Measurements from ENCODE around the gene ENC1.
A peak's percentile ranks its signal among the peaks of the same experiment; 100 is the strongest.

Gene ENC1

GRCh38 chr5:74655206-74655605 lies 14.7 kb upstream of the ENC1 start:
- no peak for DNase-seq

- DNase-seq: no peak
Observed at GRCh38 chr5:74653991-74654390, 13.5 kb upstream of the ENC1 start.

GRCh38 chr5:74652576-74652975 lies 12.0 kb upstream of the ENC1 start:
- DNase-seq: no peak

- no peak for DNase-seq
Observed at GRCh38 chr5:74651710-74652109, 11.2 kb upstream of the ENC1 start.

- DNase-seq: no peak
Observed at GRCh38 chr5:74649421-74649973, 9.0 kb upstream of the ENC1 start.

- DNase-seq: peak in 4 of 6 experiments; percentile 1 to 69 (median 46)
Observed at GRCh38 chr5:74648835-74649293, 8.3 kb upstream of the ENC1 start.

GRCh38 chr5:74647096-74647495 lies 6.6 kb upstream of the ENC1 start:
- DNase-seq: no peak

GRCh38 chr5:74643111-74643562 lies 2.6 kb upstream of the ENC1 start:
- DNase-seq: no peak

- no peak for DNase-seq
Observed at GRCh38 chr5:74642543-74642863, 2.0 kb upstream of the ENC1 start.

GRCh38 chr5:74641735-74642542 lies 1.4 kb upstream of the ENC1 start:
- peak in 2 of 6 experiments; percentile 48 to 63 for DNase-seq

GRCh38 chr5:74640954-74641734 lies 616 bp upstream of the ENC1 start:
- peak in 4 of 6 experiments; percentile 12 to 68 (median 42) for DNase-seq

- peak in 3 of 6 experiments; percentile 4 to 62 (median 52) for DNase-seq
Observed at GRCh38 chr5:74639807-74640449, 600 bp downstream of the ENC1 start.

GRCh38 chr5:74638970-74639806 lies 1.3 kb downstream of the ENC1 start:
- peak in 2 of 6 experiments; percentile 21 to 35 for DNase-seq

- no peak for DNase-seq
Observed at GRCh38 chr5:74638544-74638969, 2.0 kb downstream of the ENC1 start.

- no peak for DNase-seq
Observed at GRCh38 chr5:74636552-74636951, 4.0 kb downstream of the ENC1 start.

GRCh38 chr5:74636149-74636548 lies 4.4 kb downstream of the ENC1 start:
- DNase-seq: no peak

- DNase-seq: no peak
Observed at GRCh38 chr5:74634611-74635286, 5.8 kb downstream of the ENC1 start.

GRCh38 chr5:74633695-74634094 lies 6.8 kb downstream of the ENC1 start:
- no peak for DNase-seq

GRCh38 chr5:74632947-74633356 lies 7.6 kb downstream of the ENC1 start:
- no peak for DNase-seq

GRCh38 chr5:74631081-74631953 lies 9.2 kb downstream of the ENC1 start:
- DNase-seq: peak in 3 of 6 experiments; percentile 35 to 85 (median 68)
